Measurements from ENCODE around the gene ZNF891.

Gene ZNF891

DNA sequence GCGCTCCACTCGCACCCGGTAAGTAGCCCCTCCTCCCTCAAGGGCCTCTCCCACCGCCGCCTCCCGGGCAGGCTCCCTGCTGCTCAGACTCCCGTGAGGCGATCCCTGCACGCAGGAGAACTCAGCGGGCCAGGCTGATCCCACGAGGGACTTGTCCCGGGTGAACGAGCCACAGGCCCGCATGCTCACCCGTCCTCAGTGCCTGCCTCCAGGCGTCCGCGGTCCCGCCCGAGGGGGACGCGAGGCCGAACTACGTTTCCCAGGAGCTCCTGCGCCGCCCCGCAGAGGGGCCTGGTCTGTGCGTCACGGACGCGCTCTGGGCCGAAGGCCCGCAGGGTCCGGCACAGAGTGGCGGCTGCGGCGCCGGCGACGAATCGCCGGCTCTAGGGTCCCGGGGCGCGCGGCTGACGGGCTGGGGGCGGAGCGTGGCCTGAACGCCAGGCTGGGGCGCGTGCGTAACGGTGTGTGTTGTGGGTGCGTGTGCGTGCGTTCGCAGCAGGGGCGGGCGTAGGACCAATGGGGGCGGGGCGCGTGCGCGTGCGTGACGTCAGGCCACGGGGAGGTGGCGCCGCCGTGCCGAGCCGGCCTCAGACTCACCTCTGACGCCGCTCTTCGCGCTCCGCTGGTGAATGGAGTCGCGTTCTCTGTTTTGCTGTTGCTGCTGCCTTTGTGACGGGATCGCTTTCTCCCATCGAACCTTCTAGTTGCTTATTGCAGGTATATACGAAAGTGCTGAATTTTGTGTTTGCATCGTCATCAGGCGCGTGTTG is at the start of gene ZNF891, which contains the start of gene ZNF10:
ZNF891 (minus strand) TSS at position 237 of the 770 bp plus-strand sequence. CDS start 8,356 bp downstream, outside the sequence.
ZNF10 (plus strand) TSS at position 590 of the 770 bp plus-strand sequence. CDS start 13,866 bp downstream, outside the sequence.
- ChIA-PET POLR2A (interaction anchor here (0.9 to 1.8 kb wide), 6 partner anchors 11 to 144 kb away, joined by 3 to 9 read pairs (median 4); partner anchors contain the start of genes ZNF140 and ZNF268), CTCF (no interaction called here)
- TF ChIP-seq ZNF384 (IDR thresholded peaks at IDR 0.05) (no peak), BHLHE40 (IDR thresholded peaks at IDR 0.05; ENCODE audit: borderline replicate concordance) (no peak), ARNT (IDR thresholded peaks at IDR 0.05) (no peak), FOXM1 (IDR thresholded peaks at IDR 0.05; ENCODE audit: borderline replicate concordance) (no peak), TARDBP (IDR thresholded peaks at IDR 0.05) (no peak; the same call in 1 of the 2 replicates), LEF1 (IDR thresholded peaks at IDR 0.05; ENCODE audit: borderline replicate concordance) (no peak), L3MBTL2 (conservative IDR thresholded peaks at IDR 0.05) (peak; percentile 88)
- DNase-seq (ENCODE audit: extremely low spot score): peak; percentile 90

DNA sequence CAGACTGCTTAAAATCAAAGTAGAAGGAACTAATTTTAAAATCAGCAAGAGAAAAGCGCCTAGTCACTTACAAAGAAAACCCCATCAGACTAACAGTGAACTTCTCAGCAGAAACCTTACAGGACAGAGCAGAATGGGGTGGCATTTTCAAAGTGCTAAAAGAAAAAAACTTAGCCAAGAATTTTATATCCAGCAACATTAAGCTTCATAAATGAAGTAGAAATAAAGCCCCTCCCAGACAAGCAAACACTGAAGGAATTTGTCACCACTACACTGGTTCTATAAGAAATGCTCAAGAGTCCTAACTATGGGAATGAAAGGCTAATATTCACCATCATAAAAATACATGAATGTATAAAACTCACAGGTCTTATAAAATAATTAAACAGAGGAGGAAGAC is 44.8 kb upstream of the ZNF891 start:
- POLR2A ChIA-PET: no interaction called here
- CTCF ChIA-PET: no interaction called here
- DNase-seq (ENCODE audit: extremely low spot score): no peak
- TF ChIP-seq ARNT (IDR thresholded peaks at IDR 0.05) (no peak), BHLHE40 (IDR thresholded peaks at IDR 0.05; ENCODE audit: borderline replicate concordance) (no peak), SUZ12 (IDR thresholded peaks at IDR 0.05) (no peak), FOXA1 (IDR thresholded peaks at IDR 0.05) (no peak), FOXM1 (IDR thresholded peaks at IDR 0.05; ENCODE audit: borderline replicate concordance) (no peak), L3MBTL2 (conservative IDR thresholded peaks at IDR 0.05) (no peak), NFRKB (IDR thresholded peaks at IDR 0.05) (no peak), ZNF384 (IDR thresholded peaks at IDR 0.05) (no peak)

- CTCF ChIA-PET: no interaction called here
- POLR2A ChIA-PET: no interaction called here
- TF ChIP-seq SP1 (IDR thresholded peaks at IDR 0.05) (no peak), FOXK2 (IDR thresholded peaks at IDR 0.05) (no peak), SUZ12 (IDR thresholded peaks at IDR 0.05) (no peak), TARDBP (IDR thresholded peaks at IDR 0.05) (no peak), ZNF384 (IDR thresholded peaks at IDR 0.05) (no peak), FOXM1 (IDR thresholded peaks at IDR 0.05; ENCODE audit: borderline replicate concordance) (no peak), BHLHE40 (IDR thresholded peaks at IDR 0.05; ENCODE audit: borderline replicate concordance) (no peak), ARNT (IDR thresholded peaks at IDR 0.05) (no peak), FOXA1 (IDR thresholded peaks at IDR 0.05) (no peak), CTBP1 (IDR thresholded peaks at IDR 0.05; ENCODE audit: borderline replicate concordance) (no peak), HDGF (IDR thresholded peaks at IDR 0.05; ENCODE audit: borderline replicate concordance) (no peak), LEF1 (IDR thresholded peaks at IDR 0.05; ENCODE audit: borderline replicate concordance) (no peak), ELF4 (IDR thresholded peaks at IDR 0.05) (no peak), NFRKB (IDR thresholded peaks at IDR 0.05) (no peak)
- TF ChIP-seq, protein P1, sequence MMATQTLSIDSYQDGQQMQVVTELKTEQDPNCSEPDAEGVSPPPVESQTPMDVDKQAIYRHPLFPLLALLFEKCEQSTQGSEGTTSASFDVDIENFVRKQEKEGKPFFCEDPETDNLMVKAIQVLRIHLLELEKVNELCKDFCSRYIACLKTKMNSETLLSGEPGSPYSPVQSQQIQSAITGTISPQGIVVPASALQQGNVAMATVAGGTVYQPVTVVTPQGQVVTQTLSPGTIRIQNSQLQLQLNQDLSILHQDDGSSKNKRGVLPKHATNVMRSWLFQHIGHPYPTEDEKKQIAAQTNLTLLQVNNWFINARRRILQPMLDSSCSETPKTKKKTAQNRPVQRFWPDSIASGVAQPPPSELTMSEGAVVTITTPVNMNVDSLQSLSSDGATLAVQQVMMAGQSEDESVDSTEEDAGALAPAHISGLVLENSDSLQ (IDR thresholded peaks at IDR 0.05): no peak
- no peak for DNase-seq (ENCODE audit: extremely low spot score)
Observed at GRCh38 chr12:133172491-133172890, 42.4 kb upstream of the ZNF891 start.

- no peak for TF ChIP-seq ELF4 (IDR thresholded peaks at IDR 0.05)
- TF ChIP-seq HDGF (IDR thresholded peaks at IDR 0.05; ENCODE audit: borderline replicate concordance): no peak
- no peak for TF ChIP-seq FOXM1 (IDR thresholded peaks at IDR 0.05; ENCODE audit: borderline replicate concordance)
- TF ChIP-seq BHLHE40 (IDR thresholded peaks at IDR 0.05; ENCODE audit: borderline replicate concordance): no peak
- TF ChIP-seq LEF1 (IDR thresholded peaks at IDR 0.05; ENCODE audit: borderline replicate concordance): no peak
Observed at GRCh38 chr12:133165776-133166175, 35.7 kb upstream of the ZNF891 start.

DNA sequence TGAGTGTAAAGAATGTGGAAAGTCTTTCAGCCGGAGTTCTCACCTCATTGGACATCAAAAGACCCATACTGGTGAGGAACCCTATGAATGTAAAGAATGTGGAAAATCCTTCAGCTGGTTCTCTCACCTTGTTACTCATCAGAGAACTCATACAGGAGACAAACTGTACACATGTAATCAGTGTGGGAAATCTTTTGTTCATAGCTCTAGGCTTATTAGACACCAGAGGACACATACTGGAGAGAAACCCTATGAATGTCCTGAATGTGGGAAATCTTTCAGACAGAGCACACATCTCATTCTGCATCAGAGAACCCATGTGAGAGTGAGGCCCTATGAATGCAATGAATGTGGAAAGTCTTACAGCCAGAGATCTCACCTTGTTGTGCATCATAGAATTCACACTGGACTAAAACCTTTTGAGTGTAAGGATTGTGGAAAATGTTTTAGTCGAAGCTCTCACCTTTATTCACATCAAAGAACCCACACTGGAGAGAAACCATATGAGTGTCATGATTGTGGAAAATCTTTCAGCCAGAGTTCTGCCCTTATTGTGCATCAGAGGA is 26.1 kb upstream of the ZNF891 start:
- TF ChIP-seq ARNT (IDR thresholded peaks at IDR 0.05): no peak
- TF ChIP-seq L3MBTL2 (conservative IDR thresholded peaks at IDR 0.05): no peak
- TF ChIP-seq BHLHE40 (IDR thresholded peaks at IDR 0.05; ENCODE audit: borderline replicate concordance): no peak
- no peak for TF ChIP-seq HDGF (IDR thresholded peaks at IDR 0.05; ENCODE audit: borderline replicate concordance)
- TF ChIP-seq SP1 (IDR thresholded peaks at IDR 0.05): no peak
- no peak for TF ChIP-seq NFRKB (IDR thresholded peaks at IDR 0.05)
- no peak for TF ChIP-seq LEF1 (IDR thresholded peaks at IDR 0.05; ENCODE audit: borderline replicate concordance)
- DNase-seq (ENCODE audit: extremely low spot score): no peak
- POLR2A ChIA-PET: no interaction called here
- CTCF ChIA-PET: no interaction called here

More at GRCh38 chr12:133165776-133166175, 35.7 kb upstream of the ZNF891 start:
- POLR2A ChIA-PET: no interaction called here
- DNase-seq (ENCODE audit: extremely low spot score): no peak
- CTCF ChIA-PET: no interaction called here

DNA sequence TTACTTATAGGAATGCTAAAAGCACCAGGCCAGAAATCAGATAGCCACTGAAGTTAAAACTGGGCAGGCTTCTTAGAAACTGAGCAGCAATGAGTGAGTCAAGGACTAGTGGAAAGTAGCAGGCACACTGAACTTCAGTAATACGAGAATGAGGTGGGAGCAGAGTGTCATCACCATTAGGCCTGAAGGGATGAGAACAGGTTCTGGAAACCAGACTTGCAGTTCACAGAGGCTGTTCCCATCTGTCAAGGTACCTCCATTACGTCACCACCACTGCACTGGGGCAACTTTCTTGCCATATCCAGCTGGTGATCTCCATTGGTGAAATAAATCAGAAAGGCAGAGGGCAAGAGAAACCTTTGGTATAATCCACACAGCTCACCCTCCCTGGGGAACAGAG is 15.9 kb upstream of the ZNF891 start:
- ChIA-PET POLR2A (no interaction called here), CTCF (no interaction called here)
- DNase-seq (ENCODE audit: extremely low spot score): no peak

DNA sequence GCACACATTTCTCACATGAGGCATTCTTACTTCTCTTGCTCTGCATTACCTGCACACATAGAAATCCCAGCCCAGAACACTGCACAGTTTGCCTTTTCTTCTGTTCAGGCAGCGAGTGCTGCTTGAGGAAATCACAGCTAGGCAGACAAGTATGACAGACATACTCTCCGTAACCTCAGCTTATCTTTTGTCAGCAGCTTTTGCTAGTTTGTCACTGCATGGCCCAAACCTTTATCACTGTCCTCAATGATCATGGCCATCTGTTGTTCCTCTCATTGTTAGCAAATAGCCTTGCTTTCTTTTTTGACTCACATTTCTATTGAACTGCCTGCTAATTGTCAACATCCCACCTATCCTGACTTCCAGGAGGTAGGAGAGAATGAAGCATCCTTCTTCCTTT is 5.7 kb upstream of the ZNF891 start:
- CTCF ChIA-PET: no interaction called here
- POLR2A ChIA-PET: no interaction called here
- no peak for DNase-seq (ENCODE audit: extremely low spot score)
- no peak for TF ChIP-seq FOXK2 (IDR thresholded peaks at IDR 0.05)
- no peak for TF ChIP-seq CTBP1 (IDR thresholded peaks at IDR 0.05; ENCODE audit: borderline replicate concordance)
- no peak for TF ChIP-seq BHLHE40 (IDR thresholded peaks at IDR 0.05; ENCODE audit: borderline replicate concordance)
- TF ChIP-seq, protein P1 (IDR thresholded peaks at IDR 0.05): no peak
- no peak for TF ChIP-seq L3MBTL2 (conservative IDR thresholded peaks at IDR 0.05)
- TF ChIP-seq ZNF384 (IDR thresholded peaks at IDR 0.05): no peak
- TF ChIP-seq FOXM1 (IDR thresholded peaks at IDR 0.05; ENCODE audit: borderline replicate concordance): no peak
- TF ChIP-seq FOXA1 (IDR thresholded peaks at IDR 0.05): no peak
- TF ChIP-seq HDGF (IDR thresholded peaks at IDR 0.05; ENCODE audit: borderline replicate concordance): no peak
- TF ChIP-seq NFRKB (IDR thresholded peaks at IDR 0.05): no peak
- no peak for TF ChIP-seq SP1 (IDR thresholded peaks at IDR 0.05)
- no peak for TF ChIP-seq TARDBP (IDR thresholded peaks at IDR 0.05)
- TF ChIP-seq SUZ12 (IDR thresholded peaks at IDR 0.05): no peak

More for the DNA sequence above, 15.9 kb upstream of the ZNF891 start:
- TF ChIP-seq LEF1 (IDR thresholded peaks at IDR 0.05; ENCODE audit: borderline replicate concordance): no peak
- no peak for TF ChIP-seq ELF4 (IDR thresholded peaks at IDR 0.05)
- no peak for TF ChIP-seq FOXK2 (IDR thresholded peaks at IDR 0.05)
- no peak for TF ChIP-seq SUZ12 (IDR thresholded peaks at IDR 0.05)
- no peak for TF ChIP-seq ARNT (IDR thresholded peaks at IDR 0.05)
- TF ChIP-seq NFRKB (IDR thresholded peaks at IDR 0.05): no peak
- no peak for TF ChIP-seq HDGF (IDR thresholded peaks at IDR 0.05; ENCODE audit: borderline replicate concordance)
